ENCODE data around the gene CDC42SE2.

DNA sequence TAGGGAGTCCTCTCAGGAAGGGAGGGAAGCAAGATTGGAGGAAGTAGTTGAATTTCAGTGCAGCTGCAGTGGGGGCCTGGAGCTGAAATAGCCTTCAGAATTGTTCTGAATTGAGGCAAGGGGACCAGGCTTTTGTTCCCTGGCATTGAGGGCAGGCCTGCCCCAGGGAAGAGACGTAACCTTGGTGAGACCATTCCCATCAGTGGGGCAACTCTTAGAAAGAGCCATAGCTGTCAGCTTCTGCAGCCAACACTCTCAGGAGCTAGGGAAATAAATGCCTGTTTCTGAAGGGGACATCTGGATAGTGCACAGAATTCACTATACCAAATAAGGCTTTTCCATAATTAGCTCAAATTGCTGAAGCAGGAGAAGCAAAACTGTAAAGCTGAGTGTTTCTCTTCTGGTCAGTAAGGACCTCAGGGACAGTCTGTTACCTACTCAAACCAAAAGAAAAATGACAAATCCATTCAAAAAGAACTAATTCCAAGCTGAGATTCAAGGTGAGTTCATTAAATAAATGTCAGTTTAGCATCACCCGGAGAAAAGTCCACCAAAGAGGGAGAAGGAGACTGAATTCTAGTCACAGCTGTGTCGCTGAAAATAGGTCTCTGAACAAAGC is 49.1 kb upstream of the CDC42SE2 start:
- TF ChIP-seq, protein P1, sequence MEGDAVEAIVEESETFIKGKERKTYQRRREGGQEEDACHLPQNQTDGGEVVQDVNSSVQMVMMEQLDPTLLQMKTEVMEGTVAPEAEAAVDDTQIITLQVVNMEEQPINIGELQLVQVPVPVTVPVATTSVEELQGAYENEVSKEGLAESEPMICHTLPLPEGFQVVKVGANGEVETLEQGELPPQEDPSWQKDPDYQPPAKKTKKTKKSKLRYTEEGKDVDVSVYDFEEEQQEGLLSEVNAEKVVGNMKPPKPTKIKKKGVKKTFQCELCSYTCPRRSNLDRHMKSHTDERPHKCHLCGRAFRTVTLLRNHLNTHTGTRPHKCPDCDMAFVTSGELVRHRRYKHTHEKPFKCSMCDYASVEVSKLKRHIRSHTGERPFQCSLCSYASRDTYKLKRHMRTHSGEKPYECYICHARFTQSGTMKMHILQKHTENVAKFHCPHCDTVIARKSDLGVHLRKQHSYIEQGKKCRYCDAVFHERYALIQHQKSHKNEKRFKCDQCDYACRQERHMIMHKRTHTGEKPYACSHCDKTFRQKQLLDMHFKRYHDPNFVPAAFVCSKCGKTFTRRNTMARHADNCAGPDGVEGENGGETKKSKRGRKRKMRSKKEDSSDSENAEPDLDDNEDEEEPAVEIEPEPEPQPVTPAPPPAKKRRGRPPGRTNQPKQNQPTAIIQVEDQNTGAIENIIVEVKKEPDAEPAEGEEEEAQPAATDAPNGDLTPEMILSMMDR (IDR thresholded peaks at IDR 0.05) = no peak
- TF ChIP-seq POLR2AphosphoS5 (IDR thresholded peaks at IDR 0.05; ENCODE audit: low read depth, low read length) (no peak), TCF7L2 (IDR thresholded peaks at IDR 0.05; ENCODE audit: low read depth, low read length) (no peak)
